ENCODE measurements around the gene ACOT11. TPM values are rescaled to one million over a fixed set of nuclear protein-coding genes. Genes with fewer than 3 reads are reported as not detected.

Gene ACOT11
- polyA plus RNA-seq, 1 donor (not counting 4 experiments of a cell fraction or from before 2014, with no cell fraction given) = 3.4 TPM

DNA sequence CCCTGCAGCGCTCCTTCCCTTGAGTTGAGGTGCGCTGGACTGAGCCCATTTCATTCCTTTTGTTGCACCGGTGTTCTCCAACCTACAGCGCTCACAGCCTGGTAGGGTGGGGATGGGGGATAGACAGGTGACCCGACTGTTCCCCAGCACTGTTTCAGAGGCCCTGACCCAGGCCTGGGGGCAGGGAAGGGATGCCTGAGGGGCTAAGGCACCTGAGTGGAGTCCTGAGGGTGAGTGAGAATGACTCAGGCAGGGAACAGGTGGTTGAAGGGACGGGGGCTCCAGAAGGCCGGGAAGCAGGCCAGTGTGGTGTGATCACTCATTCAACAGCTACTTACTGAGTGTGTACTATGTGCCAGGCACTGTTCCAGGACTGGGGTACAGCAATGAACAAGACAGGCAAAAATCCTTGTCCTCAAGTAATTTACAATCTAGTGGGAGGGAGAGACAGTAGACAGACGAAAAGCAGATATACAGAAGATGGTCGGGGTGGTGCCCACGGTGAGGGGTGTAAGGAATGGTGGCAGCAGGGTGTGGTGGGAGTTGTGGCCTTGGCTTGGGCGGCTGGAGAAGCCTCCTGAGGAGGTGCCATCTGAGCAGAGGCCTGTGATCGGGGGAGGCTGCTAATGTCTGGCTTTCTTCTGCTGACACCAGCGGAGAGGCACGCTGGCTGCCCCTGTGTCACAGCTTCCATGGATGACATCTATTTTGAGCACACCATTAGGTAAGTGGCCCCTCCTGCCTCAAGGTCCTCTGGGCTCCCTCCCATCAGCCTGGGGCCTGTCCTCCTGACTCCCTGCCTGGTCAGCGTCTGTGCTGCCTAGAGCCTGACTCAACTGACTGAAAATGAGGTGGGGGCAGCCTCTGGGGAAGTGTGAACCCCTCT, 37.4 kb downstream of the ACOT11 start:
- Histone ChIP-seq H3K4me1 (ENCODE audit: control insufficient read depth, extremely low read depth, insufficient read depth, low read length) (peaks cover 13% of the 10 kb centered on the region), H3K27ac (ENCODE audit: control insufficient read depth, insufficient read depth, low read length) (no peak overlapping the region), H3K36me3 (ENCODE audit: control insufficient read depth in 2 of 2, extremely low read depth in 1 of 2, insufficient read depth in 2 of 2, low read length in 2 of 2) (no peaks in the 10 kb centered on the region), H2AFZ (ENCODE audit: control insufficient read depth, low read length) (no peak overlapping the region), H3K4me3 (ENCODE audit: control insufficient read depth in 2 of 3, extremely low read depth in 1 of 3, insufficient read depth in 2 of 3, low read depth in 1 of 3, low read length in 3 of 3) (no peak overlapping the region), H3K9ac (ENCODE audit: control insufficient read depth, extremely low read depth, insufficient read depth, low read length) (no peak overlapping the region), H3K4me2 (ENCODE audit: control insufficient read depth, extremely low read depth, insufficient read depth, low read depth, low read length) (no peak overlapping the region), H3K9me3 (ENCODE audit: control insufficient read depth, low read depth, low read length) (no peaks in the 10 kb centered on the region), H4K20me1 (ENCODE audit: control insufficient read depth, extremely low read depth, insufficient read depth, low read length) (no peaks in the 10 kb centered on the region), H3K27me3 (ENCODE audit: control insufficient read depth, extremely low read depth, insufficient read depth, low read length) (no peaks in the 10 kb centered on the region), H3K79me2 (ENCODE audit: control insufficient read depth, insufficient read depth, low read length) (no peaks in the 10 kb centered on the region), H3K9me1 (ENCODE audit: control insufficient read depth, extremely low read depth, insufficient read depth, low read length) (peaks cover 2% of the 10 kb centered on the region)
- TF ChIP-seq, protein P1, sequence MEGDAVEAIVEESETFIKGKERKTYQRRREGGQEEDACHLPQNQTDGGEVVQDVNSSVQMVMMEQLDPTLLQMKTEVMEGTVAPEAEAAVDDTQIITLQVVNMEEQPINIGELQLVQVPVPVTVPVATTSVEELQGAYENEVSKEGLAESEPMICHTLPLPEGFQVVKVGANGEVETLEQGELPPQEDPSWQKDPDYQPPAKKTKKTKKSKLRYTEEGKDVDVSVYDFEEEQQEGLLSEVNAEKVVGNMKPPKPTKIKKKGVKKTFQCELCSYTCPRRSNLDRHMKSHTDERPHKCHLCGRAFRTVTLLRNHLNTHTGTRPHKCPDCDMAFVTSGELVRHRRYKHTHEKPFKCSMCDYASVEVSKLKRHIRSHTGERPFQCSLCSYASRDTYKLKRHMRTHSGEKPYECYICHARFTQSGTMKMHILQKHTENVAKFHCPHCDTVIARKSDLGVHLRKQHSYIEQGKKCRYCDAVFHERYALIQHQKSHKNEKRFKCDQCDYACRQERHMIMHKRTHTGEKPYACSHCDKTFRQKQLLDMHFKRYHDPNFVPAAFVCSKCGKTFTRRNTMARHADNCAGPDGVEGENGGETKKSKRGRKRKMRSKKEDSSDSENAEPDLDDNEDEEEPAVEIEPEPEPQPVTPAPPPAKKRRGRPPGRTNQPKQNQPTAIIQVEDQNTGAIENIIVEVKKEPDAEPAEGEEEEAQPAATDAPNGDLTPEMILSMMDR (optimal IDR thresholded peaks at IDR 0.05 in 1 of 3, IDR thresholded peaks at IDR 0.05 in 1 of 3, conservative IDR thresholded peaks at IDR 0.05 in 1 of 3; ENCODE audit: extremely low read depth in 1 of 3, insufficient read depth in 2 of 3, low read length in 3 of 3) = no peak
- no peak for TF ChIP-seq EZH2 (IDR thresholded peaks at IDR 0.05; ENCODE audit: low read length)
- dilution Hi-C loops (cut with MboI; ENCODE audit: extremely low pct_ligation_motif_present, low sequenced_read_pairs) = no loop called here
- DNase-seq (ENCODE audit: low read depth, low spot score) (no peak), FAIRE-seq (no peak)

GRCh38 chr1:54588377-54588776, 40.3 kb downstream of the ACOT11 start:
- H3K27ac ChIP-seq (ENCODE audit: control insufficient read depth, insufficient read depth, low read length) = no peak overlapping the region
- H4K20me1 ChIP-seq (ENCODE audit: control insufficient read depth, extremely low read depth, insufficient read depth, low read length) = no peaks in the 10 kb centered on the region
- no peak overlapping the region for H3K9ac ChIP-seq (ENCODE audit: control insufficient read depth, extremely low read depth, insufficient read depth, low read length)
- FAIRE-seq = no peak
- no peak overlapping the region for H3K4me3 ChIP-seq (ENCODE audit: control insufficient read depth in 2 of 3, extremely low read depth in 1 of 3, insufficient read depth in 2 of 3, low read depth in 1 of 3, low read length in 3 of 3)
- no peaks in the 10 kb centered on the region for H3K36me3 ChIP-seq (ENCODE audit: control insufficient read depth in 2 of 2, extremely low read depth in 1 of 2, insufficient read depth in 2 of 2, low read length in 2 of 2)
- no peak for DNase-seq (ENCODE audit: low read depth, low spot score)
- H3K79me2 ChIP-seq (ENCODE audit: control insufficient read depth, insufficient read depth, low read length) = no peaks in the 10 kb centered on the region
- H2AFZ ChIP-seq (ENCODE audit: control insufficient read depth, low read length) = no peak overlapping the region
- no peak overlapping the region for H3K4me2 ChIP-seq (ENCODE audit: control insufficient read depth, extremely low read depth, insufficient read depth, low read depth, low read length)
- no peaks in the 10 kb centered on the region for H3K27me3 ChIP-seq (ENCODE audit: control insufficient read depth, extremely low read depth, insufficient read depth, low read length)
- no peaks in the 10 kb centered on the region for H3K9me3 ChIP-seq (ENCODE audit: control insufficient read depth, low read depth, low read length)
- dilution Hi-C loops (cut with MboI; ENCODE audit: extremely low pct_ligation_motif_present, low sequenced_read_pairs) = no loop called here
- no peak for TF ChIP-seq EZH2 (IDR thresholded peaks at IDR 0.05; ENCODE audit: low read length)
- TF ChIP-seq, protein P1 (optimal IDR thresholded peaks at IDR 0.05 in 1 of 3, IDR thresholded peaks at IDR 0.05 in 1 of 3, conservative IDR thresholded peaks at IDR 0.05 in 1 of 3; ENCODE audit: extremely low read depth in 1 of 3, insufficient read depth in 2 of 3, low read length in 3 of 3) = no peak
- no peaks in the 10 kb centered on the region for H3K4me1 ChIP-seq (ENCODE audit: control insufficient read depth, extremely low read depth, insufficient read depth, low read length)
- H3K9me1 ChIP-seq (ENCODE audit: control insufficient read depth, extremely low read depth, insufficient read depth, low read length) = no peaks in the 10 kb centered on the region
